ENCODE measurements around the gene CEACAM4. TPM values are rescaled to one million over a fixed set of nuclear protein-coding genes. Genes with fewer than 3 reads are reported as not detected.

CEACAM4 gene
- total RNA-seq, 1 donor from 2014 or later = 1.0 TPM

DNA sequence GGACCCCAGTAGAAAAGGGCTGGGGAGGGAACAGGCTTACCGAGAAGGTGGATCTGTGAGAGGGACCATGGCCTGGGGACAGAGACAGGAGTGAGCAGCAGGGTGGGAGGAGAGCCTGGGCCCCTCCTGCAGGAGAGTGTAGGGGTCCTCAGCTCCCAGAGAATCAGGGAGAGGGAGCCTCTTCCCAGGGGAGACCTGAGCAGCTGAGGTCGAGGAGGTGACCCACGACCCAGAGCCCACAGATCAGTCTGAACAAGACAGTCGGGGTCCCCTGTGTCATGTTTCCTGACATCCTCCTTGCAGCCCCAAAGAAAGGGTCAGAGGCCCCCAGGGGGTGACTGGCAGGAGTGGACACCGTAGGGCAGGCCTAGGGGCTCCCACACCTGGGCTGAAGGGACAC lies 6.7 kb downstream of the CEACAM4 start:
- H3K27ac ChIP-seq (ENCODE audit: low read depth, low read length) = no peak overlapping the region
- no peaks in the 10 kb centered on the region for H3K4me1 ChIP-seq (ENCODE audit: control insufficient read depth in 3 of 3, insufficient read depth in 3 of 3, low read length in 3 of 3)
- no peaks in the 10 kb centered on the region for H3K9me3 ChIP-seq (ENCODE audit: control insufficient read depth in 3 of 3, low read length in 3 of 3)
- no peak overlapping the region for H3K9ac ChIP-seq (ENCODE audit: low read depth in 1 of 3, low read length in 3 of 3)
- no peak overlapping the region for H3K4me3 ChIP-seq (ENCODE audit: low read length in 3 of 3)
- no peaks in the 10 kb centered on the region for H3K36me3 ChIP-seq (ENCODE audit: control insufficient read depth in 3 of 3, insufficient read depth in 3 of 3, low read length in 3 of 3)
- peaks cover 0 to 13% (median 6%) of the 10 kb centered on the region in 3 donors for H3K27me3 ChIP-seq (ENCODE audit: control insufficient read depth in 3 of 3, insufficient read depth in 3 of 3, low read length in 3 of 3)

DNA sequence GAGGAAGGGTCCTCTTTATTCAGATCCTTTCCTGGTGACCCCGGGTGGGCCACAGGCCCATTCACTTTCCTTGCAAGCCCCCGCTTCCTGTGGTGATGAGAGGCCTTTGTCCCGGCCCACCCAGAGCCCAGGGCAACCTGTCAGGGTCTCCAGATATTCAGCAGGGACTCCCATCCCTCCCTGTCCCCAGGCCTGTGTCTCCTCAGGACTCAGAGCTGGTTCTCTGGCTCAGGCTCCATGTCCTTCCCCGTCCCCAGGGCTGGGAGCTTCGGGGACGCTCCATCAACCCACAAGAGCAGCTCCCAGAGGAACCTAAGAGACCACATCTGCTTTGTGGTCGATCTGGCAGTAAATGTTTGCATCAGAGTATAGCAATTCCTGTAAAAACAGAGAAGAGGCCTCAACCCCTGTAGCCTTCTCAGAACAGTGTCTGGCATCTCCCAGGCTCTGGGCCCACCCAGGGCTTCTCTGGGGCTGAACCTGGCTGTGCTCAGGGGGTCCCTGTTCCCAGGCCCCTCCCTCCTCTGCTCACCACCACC lies 7.8 kb downstream of the CEACAM4 start:
- no peak overlapping the region for H3K27ac ChIP-seq (ENCODE audit: low read depth, low read length)

DNA sequence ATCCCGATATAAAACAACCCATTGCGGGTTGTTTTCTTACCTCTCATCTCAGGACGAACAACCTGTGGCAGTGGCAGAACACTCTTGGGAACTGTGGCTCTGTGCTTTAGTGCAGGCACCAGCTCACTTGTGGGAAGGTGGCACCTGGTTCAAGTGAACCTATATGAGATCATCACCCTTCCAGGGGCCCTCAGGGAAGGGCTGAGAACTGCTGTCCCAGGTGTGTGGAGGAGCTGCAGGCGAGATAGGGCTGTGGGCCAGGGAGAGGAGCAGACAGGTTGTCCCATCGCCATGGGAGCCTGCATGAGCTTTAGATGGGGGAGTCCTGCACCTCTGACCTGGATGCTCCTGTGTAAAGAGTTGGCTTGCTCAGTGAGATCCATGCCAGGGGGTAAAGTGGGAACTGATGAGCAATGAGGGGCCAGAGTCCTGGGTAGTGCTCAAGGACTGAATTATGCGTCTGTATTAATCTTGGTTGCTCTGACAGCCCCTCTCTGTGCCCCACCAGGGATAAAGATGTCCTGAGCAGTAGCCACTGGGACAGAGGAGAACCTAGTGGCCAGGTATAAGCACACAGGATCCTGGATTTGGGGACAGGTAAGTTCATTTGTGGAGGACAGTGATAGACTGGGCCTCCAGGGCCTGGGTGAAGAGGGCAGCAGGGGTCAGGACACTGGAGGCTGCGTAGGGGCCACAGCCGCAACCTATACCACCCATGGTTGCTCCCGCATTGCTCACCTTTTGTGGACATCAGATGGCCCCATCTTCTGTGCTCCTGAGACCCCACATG lies 8.7 kb downstream of the CEACAM4 start:
- no peak overlapping the region for H3K9ac ChIP-seq (ENCODE audit: low read depth in 1 of 3, low read length in 3 of 3)
- H3K4me1 ChIP-seq (ENCODE audit: control insufficient read depth in 3 of 3, insufficient read depth in 3 of 3, low read length in 3 of 3) = no peaks in the 10 kb centered on the region
- H3K27me3 ChIP-seq (ENCODE audit: control insufficient read depth in 3 of 3, insufficient read depth in 3 of 3, low read length in 3 of 3) = peaks cover 0 to 8% (median 6%) of the 10 kb centered on the region in 3 donors
- no peak overlapping the region for H3K27ac ChIP-seq (ENCODE audit: low read depth, low read length)
- no peaks in the 10 kb centered on the region for H3K36me3 ChIP-seq (ENCODE audit: control insufficient read depth in 3 of 3, insufficient read depth in 3 of 3, low read length in 3 of 3)
- peaks cover 0 to 2% (median 0%) of the 10 kb centered on the region in 3 donors for H3K9me3 ChIP-seq (ENCODE audit: control insufficient read depth in 3 of 3, low read length in 3 of 3)
- H3K4me3 ChIP-seq (ENCODE audit: low read length in 3 of 3) = no peak overlapping the region

More for the DNA sequence above, 7.8 kb downstream of the CEACAM4 start:
- no peaks in the 10 kb centered on the region for H3K9me3 ChIP-seq (ENCODE audit: control insufficient read depth in 3 of 3, low read length in 3 of 3)
- H3K4me1 ChIP-seq (ENCODE audit: control insufficient read depth in 3 of 3, insufficient read depth in 3 of 3, low read length in 3 of 3) = no peaks in the 10 kb centered on the region
- peaks cover 0 to 8% (median 6%) of the 10 kb centered on the region in 3 donors for H3K27me3 ChIP-seq (ENCODE audit: control insufficient read depth in 3 of 3, insufficient read depth in 3 of 3, low read length in 3 of 3)
- H3K36me3 ChIP-seq (ENCODE audit: control insufficient read depth in 3 of 3, insufficient read depth in 3 of 3, low read length in 3 of 3) = no peaks in the 10 kb centered on the region
- H3K4me3 ChIP-seq (ENCODE audit: low read length in 3 of 3) = no peak overlapping the region
- H3K9ac ChIP-seq (ENCODE audit: low read depth in 1 of 3, low read length in 3 of 3) = no peak overlapping the region

DNA sequence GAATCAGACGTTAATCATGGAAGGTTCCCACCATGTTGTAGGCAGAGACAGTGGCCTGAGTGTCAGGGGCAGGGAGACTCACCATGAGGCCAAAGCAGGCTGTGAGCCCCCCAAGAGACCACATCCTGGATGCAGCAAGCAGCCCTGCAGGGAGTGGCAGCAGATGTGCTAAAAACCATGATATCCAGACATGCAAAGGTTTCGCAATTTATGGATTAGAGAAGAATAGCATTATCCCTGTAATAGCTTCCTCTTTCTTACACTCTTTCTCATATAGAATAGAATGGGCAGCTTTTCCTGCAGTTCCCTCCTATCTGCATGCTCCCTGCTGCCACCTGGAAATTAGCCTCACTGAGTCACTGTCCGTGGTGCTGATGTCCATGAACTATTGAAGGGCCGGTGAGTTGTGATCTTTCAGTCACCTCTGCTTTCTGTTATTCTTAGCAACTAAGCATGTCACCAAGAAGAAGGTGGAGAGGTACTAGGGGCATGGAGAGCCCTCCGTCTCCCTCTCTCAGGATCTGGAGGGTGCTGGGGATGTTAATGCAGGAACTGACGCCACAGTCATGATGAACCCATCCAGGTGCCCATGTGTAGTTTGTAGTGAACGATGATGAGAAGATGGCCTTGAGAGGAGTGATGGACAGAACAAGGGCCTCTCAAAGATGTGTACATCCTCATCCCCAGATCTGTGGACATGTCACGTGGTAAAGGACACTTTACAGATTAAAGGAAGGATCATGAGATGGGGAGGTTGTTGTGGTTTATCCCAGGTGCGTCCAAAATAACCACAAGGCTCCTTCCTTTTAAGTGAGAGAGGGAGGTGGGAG lies 9.9 kb downstream of the CEACAM4 start:
- H3K4me3 ChIP-seq (ENCODE audit: low read length in 3 of 3) = no peak overlapping the region
- H3K36me3 ChIP-seq (ENCODE audit: control insufficient read depth in 3 of 3, insufficient read depth in 3 of 3, low read length in 3 of 3) = no peaks in the 10 kb centered on the region
- H3K27ac ChIP-seq (ENCODE audit: low read depth, low read length) = no peak overlapping the region
- no peaks in the 10 kb centered on the region for H3K4me1 ChIP-seq (ENCODE audit: control insufficient read depth in 3 of 3, insufficient read depth in 3 of 3, low read length in 3 of 3)
- H3K27me3 ChIP-seq (ENCODE audit: control insufficient read depth in 3 of 3, insufficient read depth in 3 of 3, low read length in 3 of 3) = peaks cover 0 to 10% (median 10%) of the 10 kb centered on the region in 3 donors
- no peak overlapping the region for H3K9ac ChIP-seq (ENCODE audit: low read depth in 1 of 3, low read length in 3 of 3)
- H3K9me3 ChIP-seq (ENCODE audit: control insufficient read depth in 3 of 3, low read length in 3 of 3) = peaks cover 0 to 2% (median 0%) of the 10 kb centered on the region in 3 donors

DNA sequence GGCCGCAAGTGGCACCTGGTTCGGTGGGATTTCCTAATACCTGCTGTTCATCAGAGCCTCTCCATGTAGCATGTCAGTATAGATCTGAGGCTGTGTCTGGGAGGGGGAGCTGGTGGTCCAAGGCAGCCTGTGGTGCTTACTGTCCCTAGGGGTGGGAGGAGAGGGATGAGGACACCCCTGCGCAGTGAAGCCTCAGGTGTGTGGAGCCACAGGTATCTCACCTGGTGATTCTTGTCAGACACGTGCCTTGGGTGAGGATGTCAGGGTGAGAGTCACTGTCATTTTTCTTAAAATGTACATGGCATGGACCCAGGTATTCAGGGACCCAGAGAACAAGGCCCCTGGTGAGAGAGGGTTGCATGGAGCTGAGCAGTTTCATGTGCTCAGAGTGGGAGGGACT lies 11.7 kb downstream of the CEACAM4 start:
- Histone ChIP-seq H3K27ac (ENCODE audit: low read depth, low read length) (no peak overlapping the region), H3K9ac (ENCODE audit: low read depth in 1 of 3, low read length in 3 of 3) (no peak overlapping the region), H3K4me3 (ENCODE audit: low read length in 3 of 3) (no peak overlapping the region), H3K27me3 (ENCODE audit: control insufficient read depth in 3 of 3, insufficient read depth in 3 of 3, low read length in 3 of 3) (peaks cover 0 to 10% (median 4%) of the 10 kb centered on the region in 3 donors), H3K9me3 (ENCODE audit: control insufficient read depth in 3 of 3, low read length in 3 of 3) (peaks cover 0 to 2% (median 0%) of the 10 kb centered on the region in 3 donors), H3K4me1 (ENCODE audit: control insufficient read depth in 3 of 3, insufficient read depth in 3 of 3, low read length in 3 of 3) (no peaks in the 10 kb centered on the region), H3K36me3 (ENCODE audit: control insufficient read depth in 3 of 3, insufficient read depth in 3 of 3, low read length in 3 of 3) (no peaks in the 10 kb centered on the region)

DNA sequence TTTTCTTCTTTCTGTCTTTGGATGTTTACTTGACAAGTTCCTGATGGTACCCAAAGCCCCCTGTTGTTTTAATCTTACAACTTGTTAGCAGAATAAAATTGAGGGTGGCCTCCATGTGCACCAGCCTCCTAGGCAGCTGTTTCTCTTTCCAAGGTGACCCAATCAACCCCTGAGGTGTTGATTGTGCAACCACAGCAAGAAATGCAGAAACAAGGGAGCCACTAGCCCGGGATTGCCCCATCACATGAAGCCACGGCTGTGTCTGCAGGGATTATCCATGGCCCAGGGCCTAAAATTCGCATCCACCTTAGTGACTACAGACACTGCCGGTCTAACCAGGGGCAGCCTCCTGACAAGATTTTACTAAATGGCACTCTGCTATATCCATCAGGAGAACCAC lies 14.4 kb downstream of the CEACAM4 start:
- Histone ChIP-seq H3K27me3 (ENCODE audit: control insufficient read depth in 3 of 3, insufficient read depth in 3 of 3, low read length in 3 of 3) (peaks cover 0 to 10% (median 4%) of the 10 kb centered on the region in 3 donors), H3K4me3 (ENCODE audit: low read length in 3 of 3) (no peak overlapping the region), H3K36me3 (ENCODE audit: control insufficient read depth in 3 of 3, insufficient read depth in 3 of 3, low read length in 3 of 3) (no peaks in the 10 kb centered on the region)

DNA sequence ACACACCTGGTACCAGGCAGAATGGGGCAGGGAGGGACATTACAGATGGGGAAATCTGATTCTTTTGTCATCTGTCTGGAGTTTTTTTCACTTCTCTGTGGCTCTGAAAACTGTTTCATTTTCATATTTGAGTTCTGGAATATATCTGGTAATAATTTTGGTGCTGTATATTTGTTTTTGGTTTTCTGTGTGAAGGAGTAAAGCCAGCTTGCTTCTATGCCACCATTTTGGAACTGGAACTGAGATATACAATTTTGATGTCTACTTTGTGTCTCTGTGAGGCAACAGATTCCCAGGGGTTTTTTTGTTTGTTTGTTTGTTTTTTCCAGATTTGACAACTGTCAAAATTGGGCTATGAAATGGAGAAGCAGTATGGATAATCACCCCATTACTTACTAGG lies 16.1 kb downstream of the CEACAM4 start:
- no peaks in the 10 kb centered on the region for H3K36me3 ChIP-seq (ENCODE audit: control insufficient read depth in 3 of 3, insufficient read depth in 3 of 3, low read length in 3 of 3)
- no peak overlapping the region for H3K27ac ChIP-seq (ENCODE audit: low read depth, low read length)
- peaks cover 0 to 2% (median 0%) of the 10 kb centered on the region in 3 donors for H3K9me3 ChIP-seq (ENCODE audit: control insufficient read depth in 3 of 3, low read length in 3 of 3)
- H3K4me3 ChIP-seq (ENCODE audit: low read length in 3 of 3) = no peak overlapping the region
- H3K9ac ChIP-seq (ENCODE audit: low read depth in 1 of 3, low read length in 3 of 3) = no peak overlapping the region
- H3K27me3 ChIP-seq (ENCODE audit: control insufficient read depth in 3 of 3, insufficient read depth in 3 of 3, low read length in 3 of 3) = peaks cover 0 to 7% (median 4%) of the 10 kb centered on the region in 3 donors
- no peaks in the 10 kb centered on the region for H3K4me1 ChIP-seq (ENCODE audit: control insufficient read depth in 3 of 3, insufficient read depth in 3 of 3, low read length in 3 of 3)

More for the DNA sequence above, 14.4 kb downstream of the CEACAM4 start:
- Histone ChIP-seq H3K4me1 (ENCODE audit: control insufficient read depth in 3 of 3, insufficient read depth in 3 of 3, low read length in 3 of 3) (no peaks in the 10 kb centered on the region), H3K27ac (ENCODE audit: low read depth, low read length) (no peak overlapping the region), H3K9me3 (ENCODE audit: control insufficient read depth in 3 of 3, low read length in 3 of 3) (peaks cover 0 to 2% (median 0%) of the 10 kb centered on the region in 3 donors), H3K9ac (ENCODE audit: low read depth in 1 of 3, low read length in 3 of 3) (no peak overlapping the region)

DNA sequence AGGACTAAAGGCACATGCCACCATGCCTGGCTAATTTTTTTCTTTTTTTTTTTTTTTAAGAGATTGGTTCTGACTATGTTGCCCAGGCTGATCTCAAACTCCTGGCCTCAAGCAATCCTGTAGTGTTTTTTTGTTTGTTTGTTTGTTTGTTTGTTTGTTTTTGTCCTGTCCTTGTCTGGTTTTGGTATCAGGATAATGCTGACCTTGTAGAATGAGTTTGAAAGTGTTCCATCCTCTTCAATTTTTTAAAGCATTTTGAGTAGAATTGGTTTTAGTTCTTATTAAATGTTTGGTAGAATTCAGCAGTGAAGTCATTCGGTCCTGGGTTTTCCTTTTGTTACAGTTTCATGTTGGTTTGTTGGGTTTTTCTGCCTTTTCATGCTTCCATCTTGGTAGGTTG lies 19.2 kb downstream of the CEACAM4 start:
- Histone ChIP-seq H3K4me1 (ENCODE audit: control insufficient read depth in 3 of 3, insufficient read depth in 3 of 3, low read length in 3 of 3) (no peaks in the 10 kb centered on the region), H3K27ac (ENCODE audit: low read depth, low read length) (no peak overlapping the region), H3K9me3 (ENCODE audit: control insufficient read depth in 3 of 3, low read length in 3 of 3) (no peaks in the 10 kb centered on the region), H3K4me3 (ENCODE audit: low read length in 3 of 3) (no peak overlapping the region), H3K9ac (ENCODE audit: low read depth in 1 of 3, low read length in 3 of 3) (no peak overlapping the region), H3K27me3 (ENCODE audit: control insufficient read depth in 3 of 3, insufficient read depth in 3 of 3, low read length in 3 of 3) (peaks cover 2 to 6% (median 4%) of the 10 kb centered on the region in 3 donors), H3K36me3 (ENCODE audit: control insufficient read depth in 3 of 3, insufficient read depth in 3 of 3, low read length in 3 of 3) (no peaks in the 10 kb centered on the region)

DNA sequence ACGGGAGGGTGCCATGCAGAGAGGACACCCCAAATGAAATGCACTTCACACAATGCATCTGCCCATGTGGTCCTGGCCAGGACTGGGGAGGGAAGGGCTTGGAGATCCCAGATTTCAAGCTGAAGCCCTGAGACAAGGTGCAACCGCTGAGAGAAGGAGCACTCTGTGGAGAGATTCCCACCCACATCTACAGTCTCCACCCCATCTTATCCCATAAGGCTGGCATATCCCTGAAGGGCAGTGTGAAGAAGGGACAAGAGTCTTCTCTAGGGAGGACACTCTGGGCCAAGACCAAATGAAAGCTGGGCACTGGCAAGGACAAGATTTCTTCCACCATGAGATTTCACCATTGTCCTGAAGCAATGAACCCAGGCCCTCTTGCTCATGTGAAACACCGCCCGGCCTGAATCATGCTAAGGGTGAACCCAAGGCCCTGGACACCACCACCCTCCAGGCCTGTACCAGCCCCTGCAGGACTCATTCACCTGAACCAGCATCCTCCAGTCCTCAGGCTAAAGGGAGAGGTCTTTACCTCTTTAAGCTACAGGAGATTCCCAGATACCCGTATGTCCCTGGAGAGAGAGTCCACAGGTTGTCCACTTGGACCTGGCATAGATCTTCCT lies 20.5 kb downstream of the CEACAM4 start:
- Histone ChIP-seq H3K27me3 (ENCODE audit: control insufficient read depth in 3 of 3, insufficient read depth in 3 of 3, low read length in 3 of 3) (peaks cover 0 to 6% (median 4%) of the 10 kb centered on the region in 3 donors), H3K36me3 (ENCODE audit: control insufficient read depth in 3 of 3, insufficient read depth in 3 of 3, low read length in 3 of 3) (no peaks in the 10 kb centered on the region), H3K9ac (ENCODE audit: low read depth in 1 of 3, low read length in 3 of 3) (no peak overlapping the region), H3K9me3 (ENCODE audit: control insufficient read depth in 3 of 3, low read length in 3 of 3) (no peaks in the 10 kb centered on the region), H3K27ac (ENCODE audit: low read depth, low read length) (no peak overlapping the region), H3K4me3 (ENCODE audit: low read length in 3 of 3) (no peak overlapping the region), H3K4me1 (ENCODE audit: control insufficient read depth in 3 of 3, insufficient read depth in 3 of 3, low read length in 3 of 3) (no peaks in the 10 kb centered on the region)
